ENCODE measurements around the gene NADSYN1.

The NADSYN1 gene

GRCh38 chr11:71474141-71474770, 21.3 kb downstream of the NADSYN1 start:
- DNase-seq (ENCODE audit: low read depth) = no peak

- no peak for DNase-seq (ENCODE audit: low read depth)
Measured at GRCh38 chr11:71474771-71475483, 21.9 kb downstream of the NADSYN1 start.

- DNase-seq (ENCODE audit: low read depth) = no peak
Measured at GRCh38 chr11:71476031-71476430, 23.0 kb downstream of the NADSYN1 start.

- no peak for DNase-seq (ENCODE audit: low read depth)
Measured at GRCh38 chr11:71476926-71477640, 24.1 kb downstream of the NADSYN1 start.

GRCh38 chr11:71477641-71478527, 24.9 kb downstream of the NADSYN1 start:
- DNase-seq (ENCODE audit: low read depth) = no peak

GRCh38 chr11:71478528-71478840, 25.5 kb downstream of the NADSYN1 start:
- DNase-seq (ENCODE audit: low read depth) = no peak

GRCh38 chr11:71481101-71481960, 28.3 kb downstream of the NADSYN1 start:
- no peak for DNase-seq (ENCODE audit: low read depth)

- DNase-seq (ENCODE audit: low read depth) = no peak
Measured at GRCh38 chr11:71482216-71482615, 29.2 kb downstream of the NADSYN1 start.

- DNase-seq (ENCODE audit: low read depth) = no peak
Measured at GRCh38 chr11:71482746-71483364, 29.9 kb downstream of the NADSYN1 start.

GRCh38 chr11:71483692-71484091, 30.7 kb downstream of the NADSYN1 start:
- DNase-seq (ENCODE audit: low read depth) = no peak

- DNase-seq (ENCODE audit: low read depth) = no peak
Measured at GRCh38 chr11:71484248-71485062, 31.5 kb downstream of the NADSYN1 start.

- no peak for DNase-seq (ENCODE audit: low read depth)
Measured at GRCh38 chr11:71485063-71485399, 32.0 kb downstream of the NADSYN1 start.

GRCh38 chr11:71485466-71485865, 32.5 kb downstream of the NADSYN1 start:
- no peak for DNase-seq (ENCODE audit: low read depth)

- DNase-seq (ENCODE audit: low read depth) = no peak
Measured at GRCh38 chr11:71486320-71486719, 33.3 kb downstream of the NADSYN1 start.

- no peak for DNase-seq (ENCODE audit: low read depth)
Measured at GRCh38 chr11:71488681-71489270, 35.8 kb downstream of the NADSYN1 start.

- DNase-seq (ENCODE audit: low read depth) = peak; percentile 28
Measured at GRCh38 chr11:71489311-71490043, 36.5 kb downstream of the NADSYN1 start.

- no peak for DNase-seq (ENCODE audit: low read depth)
Measured at GRCh38 chr11:71490044-71490730, 37.2 kb downstream of the NADSYN1 start.

GRCh38 chr11:71490731-71491390, 37.9 kb downstream of the NADSYN1 start:
- no peak for DNase-seq (ENCODE audit: low read depth)

Measured in activated T-helper 9 cell treated with anti-CD3 and anti-CD28 coated beads, Interleukin-2, amount 50 U/mL, for 16 hours (primary cell).